ENCODE data around the gene TLE5.

GRCh38 chr19:3024509-3024869, 37.8 kb downstream of the TLE5 start:
- TF ChIP-seq CSDC2 (CRISPR knock-in tag; IDR thresholded peaks at IDR 0.05) (no peak), ZNF70 (CRISPR knock-in tag; IDR thresholded peaks at IDR 0.05) (no peak), ZNF565 (CRISPR knock-in tag; conservative IDR thresholded peaks at IDR 0.05; ENCODE audit: low read depth) (no peak), TSHZ2 (CRISPR knock-in tag; IDR thresholded peaks at IDR 0.05) (no peak)

All from SK-N-SH treated with all-trans-retinoic acid at 6 μM for 48 hours (cell line).